ENCODE data around the gene SMYD3. TPM values are rescaled to one million over a fixed set of nuclear protein-coding genes. Genes with fewer than 3 reads are reported as not detected.

SMYD3 gene
- total and polyA plus RNA-seq, 2 of the 13 experiments (the other 11 are each of a cell fraction or from before 2014, with no cell fraction given), result 27.7 to 35.8 TPM

GRCh38 chr1:246343251-246343650 is 163.8 kb downstream of the SMYD3 start (continued):
- no peak for TF ChIP-seq THAP8 (CRISPR knock-in tag; IDR thresholded peaks at IDR 0.05; ENCODE audit: borderline replicate concordance)
- TF ChIP-seq KMT2B (CRISPR knock-in tag; IDR thresholded peaks at IDR 0.05), result no peak
- no peak for TF ChIP-seq ZNF569 (CRISPR knock-in tag; IDR thresholded peaks at IDR 0.05; ENCODE audit: borderline replicate concordance)
- TF ChIP-seq CENPT (CRISPR knock-in tag; IDR thresholded peaks at IDR 0.05; ENCODE audit: low read depth), result no peak
- TF ChIP-seq ZNF629 (CRISPR knock-in tag; conservative IDR thresholded peaks at IDR 0.05), result no peak
- no peak for TF ChIP-seq HOXA7 (CRISPR knock-in tag; IDR thresholded peaks at IDR 0.05)
- no peak for TF ChIP-seq NR2F2 (IDR thresholded peaks at IDR 0.05; ENCODE audit: borderline replicate concordance, low read depth)
- TF ChIP-seq ZNF770 (CRISPR knock-in tag; IDR thresholded peaks at IDR 0.05), result no peak

GRCh38 chr1:246338546-246338945 is 168.5 kb downstream of the SMYD3 start:
- no peak overlapping the region for H3K9ac ChIP-seq (ENCODE audit: insufficient read depth, low read depth, low read length)
- no peaks in the 10 kb centered on the region for H3K4me1 ChIP-seq (ENCODE audit: insufficient read depth, low read length)
- ATAC-seq, result no peak
- no peak overlapping the region for H2AFZ ChIP-seq (ENCODE audit: low read length)
- CTCF ChIA-PET (ENCODE audit: low intra/inter-chr PET ratio, low total read pairs), result no interaction called here
- no peak for DNase-seq (ENCODE audit: low spot score)
- H3K4me3 ChIP-seq (replicated peaks in 1 of 3; ENCODE audit: insufficient read depth in 1 of 3, low read depth in 2 of 3, low read length in 3 of 3), result no peak overlapping the region
- POLR2A ChIA-PET, result no interaction called here
- H4K20me1 ChIP-seq (ENCODE audit: insufficient read depth, low read length), result no peaks in the 10 kb centered on the region
- TF ChIP-seq ZNF564 (CRISPR knock-in tag; IDR thresholded peaks at IDR 0.05), result no peak
- in situ Hi-C loops (cut with HindIII; ENCODE audit: extremely low pct_ligation_motif_present, low pct_unique_long_range_greater_than_20kb), result no loop called here
- no peak overlapping the region for H3K4me2 ChIP-seq (ENCODE audit: low read depth, low read length)
- BruUV-seq (replicated peaks), result no TSS peak
- H3K9me3 ChIP-seq (ENCODE audit: low read length), result no peaks in the 10 kb centered on the region
- H3K36me3 ChIP-seq (replicated peaks in 1 of 2; ENCODE audit: control insufficient read depth in 1 of 2, insufficient read depth in 2 of 2, low read length in 2 of 2), result no peaks in the 10 kb centered on the region
- intact Hi-C loops (cut with micrococcal nuclease; ENCODE audit: unreplicated experiment), result no loop called here
- no peaks in the 10 kb centered on the region for H3K27me3 ChIP-seq (ENCODE audit: control insufficient read depth in 1 of 2, insufficient read depth in 2 of 2, low read length in 2 of 2)
- no peak for FAIRE-seq
- WGBS (ENCODE audit: low lambda C conversion rate), result 96% methylated on average over 4 of the region's 4 CpGs
- no peaks in the 10 kb centered on the region for H3K79me2 ChIP-seq (ENCODE audit: insufficient read depth, low read length)
- no peak overlapping the region for H3K27ac ChIP-seq (ENCODE audit: extremely low read length, insufficient read depth, low read length)
